ENCODE measurements around the gene WDR1.

The WDR1 gene

GRCh38 chr4:10066670-10067651 lies 49.6 kb downstream of the WDR1 start:
- DNase-seq (ENCODE audit: low spot score): no peak

GRCh38 chr4:10066206-10066605 lies 50.4 kb downstream of the WDR1 start:
- DNase-seq (ENCODE audit: low spot score): no peak

GRCh38 chr4:10063544-10064300 lies 52.9 kb downstream of the WDR1 start:
- no peak for DNase-seq (ENCODE audit: low spot score)

- DNase-seq (ENCODE audit: low spot score): no peak
These were observed 54.8 kb downstream of the WDR1 start for GRCh38 chr4:10061650-10062415.

GRCh38 chr4:10058371-10058770 lies 58.2 kb downstream of the WDR1 start:
- no peak for DNase-seq (ENCODE audit: low spot score)

GRCh38 chr4:10057023-10057395 lies 59.6 kb downstream of the WDR1 start:
- DNase-seq (ENCODE audit: low spot score): no peak

- DNase-seq (ENCODE audit: low spot score): no peak
These were observed 60.1 kb downstream of the WDR1 start for GRCh38 chr4:10056334-10057022.

- DNase-seq (ENCODE audit: low spot score): no peak
These were observed 60.7 kb downstream of the WDR1 start for GRCh38 chr4:10055871-10056270.

GRCh38 chr4:10054571-10055041 lies 62.0 kb downstream of the WDR1 start:
- DNase-seq (ENCODE audit: low spot score): no peak

- DNase-seq (ENCODE audit: low spot score): no peak
These were observed 62.8 kb downstream of the WDR1 start for GRCh38 chr4:10053635-10054453.

- DNase-seq (ENCODE audit: low spot score): no peak
These were observed 65.0 kb downstream of the WDR1 start for GRCh38 chr4:10051517-10052135.

- DNase-seq (ENCODE audit: low spot score): no peak
These were observed 65.9 kb downstream of the WDR1 start for GRCh38 chr4:10050721-10051120.

GRCh38 chr4:10050261-10050661 lies 66.3 kb downstream of the WDR1 start:
- no peak for DNase-seq (ENCODE audit: low spot score)

- no peak for DNase-seq (ENCODE audit: low spot score)
These were observed 67.5 kb downstream of the WDR1 start for GRCh38 chr4:10048941-10049697.

- no peak for DNase-seq (ENCODE audit: low spot score)
These were observed 68.6 kb downstream of the WDR1 start for GRCh38 chr4:10047967-10048366.

GRCh38 chr4:10046471-10046870 lies 70.1 kb downstream of the WDR1 start:
- DNase-seq (ENCODE audit: low spot score): no peak

- no peak for DNase-seq (ENCODE audit: low spot score)
These were observed 71.1 kb downstream of the WDR1 start for GRCh38 chr4:10045481-10045880.

GRCh38 chr4:10041036-10041435 lies 75.6 kb downstream of the WDR1 start:
- no peak for DNase-seq (ENCODE audit: low spot score)

GRCh38 chr4:10040049-10040892 lies 76.3 kb downstream of the WDR1 start:
- DNase-seq (ENCODE audit: low spot score): no peak

All from activated CD4-positive, alpha-beta T cell treated with anti-CD3 and anti-CD28 coated beads, Interleukin-2, Interleukin-4, amounts not matched to agents 100 ng/mL and 50 ng/mL, durations not matched to agents 16 hours and 8 hours (primary cell).